ENCODE data around the gene NEDD4.

NEDD4 gene

GRCh38 chr15:56019060-56019793 lies 25.8 kb upstream of the NEDD4 start:
- TF ChIP-seq EZH2 (IDR thresholded peaks at IDR 0.05; ENCODE audit: borderline replicate concordance, low read length) (no peak), CTCF (IDR thresholded peaks at IDR 0.05; ENCODE audit: low read length) (no peak)
- Histone ChIP-seq H3K4me2 (ENCODE audit: low read length) (no peak overlapping the region), H3K9ac (ENCODE audit: low read length) (no peak overlapping the region)

GRCh38 chr15:56017920-56018319 lies 24.5 kb upstream of the NEDD4 start:
- no peaks in the 10 kb centered on the region for H3K9me3 ChIP-seq (ENCODE audit: low read length)
- H3K27ac ChIP-seq (ENCODE audit: low read depth, low read length, poor library complexity, severe bottlenecking): no peak overlapping the region
- no peak overlapping the region for H3K9ac ChIP-seq (ENCODE audit: low read length)
- H2AFZ ChIP-seq (ENCODE audit: low read length): no peak overlapping the region
- no peaks in the 10 kb centered on the region for H3K4me1 ChIP-seq (ENCODE audit: insufficient read depth, low read length, severe bottlenecking)
- no peaks in the 10 kb centered on the region for H3F3A ChIP-seq (ENCODE audit: insufficient read depth, low read length)
- no peaks in the 10 kb centered on the region for H3K9me2 ChIP-seq (ENCODE audit: low read depth, low read length)
- TF ChIP-seq CTCF (IDR thresholded peaks at IDR 0.05; ENCODE audit: low read length): no peak
- no peaks in the 10 kb centered on the region for H3K27me3 ChIP-seq (ENCODE audit: insufficient read depth, low read length)
- no peaks in the 10 kb centered on the region for H4K20me1 ChIP-seq (ENCODE audit: insufficient read depth, low read length)
- no peak overlapping the region for H3K4me2 ChIP-seq (ENCODE audit: low read length)
- no peaks in the 10 kb centered on the region for H3K36me3 ChIP-seq (ENCODE audit: insufficient read depth, low read length)
- H3K79me2 ChIP-seq (ENCODE audit: insufficient read depth, low read length): no peaks in the 10 kb centered on the region
- no peak overlapping the region for H3K4me3 ChIP-seq (ENCODE audit: low read depth, low read length, poor library complexity, severe bottlenecking)

More at GRCh38 chr15:56019060-56019793, 25.8 kb upstream of the NEDD4 start:
- no peak overlapping the region for H3K4me3 ChIP-seq (ENCODE audit: low read depth, low read length, poor library complexity, severe bottlenecking)
- no peaks in the 10 kb centered on the region for H3K9me3 ChIP-seq (ENCODE audit: low read length)
- no peak overlapping the region for H3K27ac ChIP-seq (ENCODE audit: low read depth, low read length, poor library complexity, severe bottlenecking)
- no peaks in the 10 kb centered on the region for H3F3A ChIP-seq (ENCODE audit: insufficient read depth, low read length)
- no peaks in the 10 kb centered on the region for H4K20me1 ChIP-seq (ENCODE audit: insufficient read depth, low read length)
- no peaks in the 10 kb centered on the region for H3K27me3 ChIP-seq (ENCODE audit: insufficient read depth, low read length)
- no peaks in the 10 kb centered on the region for H3K36me3 ChIP-seq (ENCODE audit: insufficient read depth, low read length)
- no peak overlapping the region for H2AFZ ChIP-seq (ENCODE audit: low read length)
- no peaks in the 10 kb centered on the region for H3K9me2 ChIP-seq (ENCODE audit: low read depth, low read length)
- H3K4me1 ChIP-seq (ENCODE audit: insufficient read depth, low read length, severe bottlenecking): no peaks in the 10 kb centered on the region
- H3K79me2 ChIP-seq (ENCODE audit: insufficient read depth, low read length): no peaks in the 10 kb centered on the region

GRCh38 chr15:56017511-56017910 lies 24.1 kb upstream of the NEDD4 start:
- no peaks in the 10 kb centered on the region for H3K9me2 ChIP-seq (ENCODE audit: low read depth, low read length)
- H3K9me3 ChIP-seq (ENCODE audit: low read length): no peaks in the 10 kb centered on the region
- no peak overlapping the region for H3K9ac ChIP-seq (ENCODE audit: low read length)
- H3K36me3 ChIP-seq (ENCODE audit: insufficient read depth, low read length): no peaks in the 10 kb centered on the region
- no peak overlapping the region for H3K4me2 ChIP-seq (ENCODE audit: low read length)
- no peak overlapping the region for H3K27ac ChIP-seq (ENCODE audit: low read depth, low read length, poor library complexity, severe bottlenecking)
- no peaks in the 10 kb centered on the region for H3F3A ChIP-seq (ENCODE audit: insufficient read depth, low read length)
- H2AFZ ChIP-seq (ENCODE audit: low read length): no peak overlapping the region
- H4K20me1 ChIP-seq (ENCODE audit: insufficient read depth, low read length): no peaks in the 10 kb centered on the region
- H3K4me3 ChIP-seq (ENCODE audit: low read depth, low read length, poor library complexity, severe bottlenecking): no peak overlapping the region
- H3K27me3 ChIP-seq (ENCODE audit: insufficient read depth, low read length): no peaks in the 10 kb centered on the region
- H3K4me1 ChIP-seq (ENCODE audit: insufficient read depth, low read length, severe bottlenecking): no peaks in the 10 kb centered on the region
- TF ChIP-seq EZH2 (IDR thresholded peaks at IDR 0.05; ENCODE audit: borderline replicate concordance, low read length) (no peak), CTCF (IDR thresholded peaks at IDR 0.05; ENCODE audit: low read length) (no peak)
- no peaks in the 10 kb centered on the region for H3K79me2 ChIP-seq (ENCODE audit: insufficient read depth, low read length)

Data from OCI-LY1 (cell line).